Spleen (tissue), 11 donors: ENCODE measurements around the gene BHLHA9. TPM values are rescaled to one million over a fixed set of nuclear protein-coding genes. Genes with fewer than 3 reads are reported as not detected.
A peak's percentile ranks its signal among the peaks of the same experiment; 100 is the strongest.
"Not testable (repeated sequence)": the region's sequence is repeated elsewhere in the genome, so short reads cannot be mapped to it uniquely, and the experiment has no call there.

Source experiments
- DNase-seq: peaks from one replicate; pipeline ENCODE4 v3.0.0-alpha.2; 2020
- H3K27ac ChIP-seq, 8 donors: fragments of 200-600 bp; sonication (generic) in 7 of 8; 1 replicate in 4 of 8; 2 replicates in 4 of 8; pipeline versions ENCODE4 v1.5.0 to v1.8.0; 2016 to 2021; ENCODE audit warnings: inconsistent platforms in 4 of 8, mild to moderate bottlenecking in 4 of 8, moderate library complexity in 1 of 8
- H3K27me3 ChIP-seq, 7 donors: fragments of 200-600 bp; sonication (generic) in 6 of 7; replicated peaks in 1 of 7; 1 replicate in 4 of 7; 2 replicates in 3 of 7; pipeline versions ENCODE4 v1.5.0 to v1.8.0; 2016 to 2021; ENCODE audit warnings: inconsistent platforms in 3 of 7, mild to moderate bottlenecking in 1 of 7
- H3K36me3 ChIP-seq, 6 donors: fragments of 200-600 bp; sonication (generic) in 5 of 6; 1 replicate in 4 of 6; 2 replicates in 2 of 6; pipeline versions ENCODE4 v1.5.0 to v1.8.0; 2016 to 2021; ENCODE audit warnings: inconsistent platforms in 2 of 6
- H3K4me1 ChIP-seq, 6 donors: fragments of 200-600 bp; sonication (generic) in 5 of 6; 1 replicate in 3 of 6; 2 replicates in 3 of 6; pipeline versions ENCODE4 v1.5.0 to v1.8.0; 2016 to 2021; ENCODE audit warnings: inconsistent platforms in 3 of 6
- H3K4me3 ChIP-seq, 8 donors: fragments of 200-600 bp; sonication (generic) in 7 of 8; 1 replicate in 4 of 8; 2 replicates in 4 of 8; pipeline versions ENCODE4 v1.5.0 to v1.8.0; 2016 to 2021; ENCODE audit warnings: inconsistent platforms in 4 of 8, mild to moderate bottlenecking in 4 of 8, moderate library complexity in 2 of 8
- H3K9me3 ChIP-seq, 8 donors: fragments of 200-600 bp; sonication (generic) in 7 of 8; 1 replicate in 4 of 8; 2 replicates in 4 of 8; pipeline versions ENCODE4 v1.5.0 to v1.8.0; 2016 to 2021; ENCODE audit warnings: inconsistent platforms in 4 of 8
- POLR2A ChIP-seq, 3 donors: fragments of 450-650 bp; IDR thresholded peaks; one replicate each; pipeline ENCODE4 v1.5.1; 2017; ENCODE audit warnings: antibody characterized with exemption in 3 of 3, mild to moderate bottlenecking in 1 of 3
- POLR2AphosphoS5 ChIP-seq, 3 donors: sonication (generic); formaldehyde crosslinking; IDR thresholded peaks; one replicate each; pipeline ENCODE4 v1.5.1; 2017; ENCODE audit warnings: antibody characterized with exemption in 3 of 3
- WGBS, 5 donors: extraction: QIAGEN DNeasy Blood & Tissue Kit in 3 of 5; methylation state at CpG; one replicate each; pipeline versions ENCODE4 v1.1.5 to v1.1.7; 2013 to 2018; 5-methylcytosine and 5-hydroxymethylcytosine counted together
- intact Hi-C: fragments of 100-400 bp; cut with DNase I; formaldehyde crosslinking; loops from one replicate; pipeline ENCODE4 v1.15.0; 2023; ENCODE audit warnings: low total_unique reads
- polyA plus RNA-seq, 3 donors: library from polyadenylated mRNA; stranded (reverse); fragments of 200-250 nt; gene quantifications; one replicate each; pipeline ENCODE4 v1.2.1, GENCODE V29; 2013
- total RNA-seq, 7 donors: library from RNA; depleted of rRNA in 3 of 7; stranded (reverse); fragments of >200 nt in 3 of 7; fragmentation: NEBNext Ultra II Directional in 4 of 7; extraction: Animal tissue kit (Norgen Biotek cat#: 25700) in 4 of 7; gene quantifications; one replicate each; pipeline versions ENCODE4 v1.1.0 to v1.2.1, GENCODE V29; 2016 to 2021
- TF ChIP-seq, protein P1 (sequence below), 11 experiments: fragments of 200-600 bp in 7 of 11; fragments of 450-650 bp in 4 of 11; sonication (generic) in 4 of 11; IDR thresholded peaks in 8 of 11; conservative IDR thresholded peaks in 3 of 11; 1 replicate in 7 of 11; 2 replicates in 4 of 11; pipeline versions ENCODE4 v1.4.0 to v1.8.0; 2016 to 2021; ENCODE audit warnings: antibody characterized with exemption in 11 of 11, inconsistent platforms in 4 of 11, mild to moderate bottlenecking in 1 of 11
- donor health status: healthy with polysubstance abuse.
- donor health status: DM: no; HTN: no; CAD: no; lungs with moderate emphysema.
- donor health status: DM: no; HTN: no; CAD: no.
- donor health status: Bipolar disorder and iron deficiency.
- donor health status: healthy.
- donor health status: DM: no; HTN: no; CAD: no.
- donor health status: DM: yes; HTN: yes; CAD: no.

BHLHA9 gene
- total and polyA plus RNA-seq, 10 donors: not detected

DNA sequence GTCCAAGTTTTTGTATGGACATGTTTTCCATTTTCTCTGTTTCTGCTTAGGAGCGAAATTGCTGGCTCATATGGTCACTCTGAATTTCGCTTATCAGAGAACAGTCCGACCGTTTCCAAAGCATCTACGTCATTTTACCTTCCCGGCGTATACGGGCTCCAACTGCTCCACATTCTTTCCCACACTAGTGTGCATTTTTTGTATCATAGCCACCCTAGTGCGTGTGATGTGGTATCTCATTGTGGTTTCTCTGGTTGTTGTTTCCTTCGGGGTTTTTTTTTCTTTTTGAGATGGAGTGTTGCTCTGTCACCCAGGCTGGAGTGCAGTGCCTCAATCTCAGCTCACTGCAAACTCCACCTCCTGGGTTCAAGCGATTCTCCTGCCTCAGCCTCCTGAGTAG lies 31.0 kb upstream of the BHLHA9 start:
- TF ChIP-seq POLR2AphosphoS5 (IDR thresholded peaks at IDR 0.05) (no peak), POLR2A (IDR thresholded peaks at IDR 0.05) (no peak)
- TF ChIP-seq, protein P1, sequence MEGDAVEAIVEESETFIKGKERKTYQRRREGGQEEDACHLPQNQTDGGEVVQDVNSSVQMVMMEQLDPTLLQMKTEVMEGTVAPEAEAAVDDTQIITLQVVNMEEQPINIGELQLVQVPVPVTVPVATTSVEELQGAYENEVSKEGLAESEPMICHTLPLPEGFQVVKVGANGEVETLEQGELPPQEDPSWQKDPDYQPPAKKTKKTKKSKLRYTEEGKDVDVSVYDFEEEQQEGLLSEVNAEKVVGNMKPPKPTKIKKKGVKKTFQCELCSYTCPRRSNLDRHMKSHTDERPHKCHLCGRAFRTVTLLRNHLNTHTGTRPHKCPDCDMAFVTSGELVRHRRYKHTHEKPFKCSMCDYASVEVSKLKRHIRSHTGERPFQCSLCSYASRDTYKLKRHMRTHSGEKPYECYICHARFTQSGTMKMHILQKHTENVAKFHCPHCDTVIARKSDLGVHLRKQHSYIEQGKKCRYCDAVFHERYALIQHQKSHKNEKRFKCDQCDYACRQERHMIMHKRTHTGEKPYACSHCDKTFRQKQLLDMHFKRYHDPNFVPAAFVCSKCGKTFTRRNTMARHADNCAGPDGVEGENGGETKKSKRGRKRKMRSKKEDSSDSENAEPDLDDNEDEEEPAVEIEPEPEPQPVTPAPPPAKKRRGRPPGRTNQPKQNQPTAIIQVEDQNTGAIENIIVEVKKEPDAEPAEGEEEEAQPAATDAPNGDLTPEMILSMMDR (IDR thresholded peaks at IDR 0.05 in 8 of 11, conservative IDR thresholded peaks at IDR 0.05 in 3 of 11): no peak
- intact Hi-C loops: no loop called here
- Histone ChIP-seq H3K9me3 (peaks cover 0 to 3% (median 0%) of the 10 kb centered on the region in 8 donors), H3K27ac (no peak overlapping the region), H3K36me3 (no peaks in the 10 kb centered on the region), H3K4me3 (no peak overlapping the region), H3K4me1 (no peaks in the 10 kb centered on the region), H3K27me3 (peaks cover 0 to 32% (median 0%) of the 10 kb centered on the region in 7 donors)
- no peak for DNase-seq
- WGBS, 5 donors: 63 to 75% (median 70%) methylated on average over 11 of the region's 11 CpGs

DNA sequence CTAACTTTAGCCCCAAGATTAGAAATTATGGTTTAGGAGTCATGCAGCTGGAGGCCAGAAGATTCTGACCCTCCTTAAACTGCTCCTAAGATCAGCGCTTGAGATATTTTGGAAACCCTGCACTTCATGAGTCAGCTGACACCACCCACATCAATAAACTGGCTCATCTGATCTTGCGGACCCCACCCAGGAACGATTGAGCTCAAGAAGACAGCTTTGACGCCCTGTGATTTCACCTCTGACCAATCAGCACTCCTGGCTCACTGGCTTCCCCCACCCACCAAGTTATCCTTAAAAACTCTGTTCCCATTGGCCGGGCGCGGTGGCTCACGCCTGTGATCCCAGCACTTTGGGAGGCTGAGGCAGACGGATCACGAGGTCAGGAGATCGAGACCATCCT lies 29.8 kb upstream of the BHLHA9 start:
- WGBS, 5 donors: 81 to 87% (median 85%) methylated on average over 11 of the region's 11 CpGs
- H3K9me3 ChIP-seq, H3K27ac ChIP-seq, H3K4me3 ChIP-seq, H3K4me1 ChIP-seq, H3K36me3 ChIP-seq, DNase-seq, intact Hi-C loops: not testable (repeated sequence)
- H3K27me3 ChIP-seq: peaks cover 0 to 32% (median 0%) of the 10 kb centered on the region in 7 donors

DNA sequence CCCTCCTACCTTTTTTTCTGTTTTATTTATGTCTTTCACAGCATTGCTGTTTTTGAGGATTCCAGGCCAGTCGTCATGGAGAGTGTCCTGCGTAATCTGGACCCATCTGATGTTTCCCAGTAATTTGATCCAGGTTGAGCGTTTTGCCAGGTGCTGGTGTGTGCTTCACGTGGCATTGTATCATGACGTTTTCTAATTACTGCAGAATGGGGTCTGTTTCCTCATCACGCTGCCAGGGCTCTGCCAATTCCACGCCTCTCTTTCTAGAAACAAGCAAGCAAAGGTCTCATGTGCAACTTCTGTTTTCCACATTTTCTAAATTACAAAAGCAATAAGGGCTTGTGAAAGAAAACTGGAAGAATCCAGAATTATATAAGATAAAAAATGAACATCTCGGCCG lies 28.3 kb upstream of the BHLHA9 start:
- no peak for TF ChIP-seq POLR2A (IDR thresholded peaks at IDR 0.05)
- TF ChIP-seq POLR2AphosphoS5 (IDR thresholded peaks at IDR 0.05): no peak
- no peak for DNase-seq
- H3K27ac ChIP-seq: no peak overlapping the region
- H3K4me1 ChIP-seq: no peaks in the 10 kb centered on the region
- H3K27me3 ChIP-seq: peaks cover 0 to 32% (median 0%) of the 10 kb centered on the region in 7 donors
- peaks cover 0 to 3% (median 0%) of the 10 kb centered on the region in 8 donors for H3K9me3 ChIP-seq
- intact Hi-C loops: no loop called here
- H3K4me3 ChIP-seq: no peak overlapping the region
- 55 to 74% (median 60%) methylated on average over 9 of the region's 9 CpGs for WGBS, 5 donors
- H3K36me3 ChIP-seq: no peaks in the 10 kb centered on the region

DNA sequence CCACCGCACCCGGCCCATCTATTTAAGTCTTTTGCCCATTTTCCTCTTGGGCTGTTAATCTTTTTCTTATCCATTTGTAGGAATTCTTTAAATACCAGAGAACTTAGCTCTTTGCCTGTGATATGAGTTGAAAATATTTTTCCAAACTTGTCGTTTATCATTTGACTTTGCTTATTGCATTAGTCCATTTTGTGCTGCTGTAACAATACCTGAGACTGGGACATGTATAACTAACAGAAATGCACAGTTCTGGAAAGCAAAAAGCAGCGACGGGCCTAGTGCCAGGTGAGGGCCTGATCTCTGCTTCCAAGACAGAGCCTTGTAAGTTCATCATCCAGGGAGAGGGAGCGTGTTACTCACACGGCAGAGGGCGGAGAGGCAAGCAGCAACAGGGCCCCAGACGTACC lies 25.6 kb upstream of the BHLHA9 start:
- no peak for DNase-seq
- H3K36me3 ChIP-seq: no peaks in the 10 kb centered on the region
- intact Hi-C loops: no loop called here
- peaks cover 0 to 11% (median 5%) of the 10 kb centered on the region in 8 donors for H3K9me3 ChIP-seq
- no peaks in the 10 kb centered on the region for H3K4me1 ChIP-seq
- TF ChIP-seq POLR2A (IDR thresholded peaks at IDR 0.05) (no peak), POLR2AphosphoS5 (IDR thresholded peaks at IDR 0.05) (no peak)
- TF ChIP-seq, protein P1 (IDR thresholded peaks at IDR 0.05 in 8 of 11, conservative IDR thresholded peaks at IDR 0.05 in 3 of 11): no peak
- peaks cover 0 to 23% (median 0%) of the 10 kb centered on the region in 7 donors for H3K27me3 ChIP-seq
- 86 to 94% (median 92%) methylated on average over 9 of the region's 9 CpGs for WGBS, 5 donors
- H3K27ac ChIP-seq: no peak overlapping the region
- no peak overlapping the region for H3K4me3 ChIP-seq

DNA sequence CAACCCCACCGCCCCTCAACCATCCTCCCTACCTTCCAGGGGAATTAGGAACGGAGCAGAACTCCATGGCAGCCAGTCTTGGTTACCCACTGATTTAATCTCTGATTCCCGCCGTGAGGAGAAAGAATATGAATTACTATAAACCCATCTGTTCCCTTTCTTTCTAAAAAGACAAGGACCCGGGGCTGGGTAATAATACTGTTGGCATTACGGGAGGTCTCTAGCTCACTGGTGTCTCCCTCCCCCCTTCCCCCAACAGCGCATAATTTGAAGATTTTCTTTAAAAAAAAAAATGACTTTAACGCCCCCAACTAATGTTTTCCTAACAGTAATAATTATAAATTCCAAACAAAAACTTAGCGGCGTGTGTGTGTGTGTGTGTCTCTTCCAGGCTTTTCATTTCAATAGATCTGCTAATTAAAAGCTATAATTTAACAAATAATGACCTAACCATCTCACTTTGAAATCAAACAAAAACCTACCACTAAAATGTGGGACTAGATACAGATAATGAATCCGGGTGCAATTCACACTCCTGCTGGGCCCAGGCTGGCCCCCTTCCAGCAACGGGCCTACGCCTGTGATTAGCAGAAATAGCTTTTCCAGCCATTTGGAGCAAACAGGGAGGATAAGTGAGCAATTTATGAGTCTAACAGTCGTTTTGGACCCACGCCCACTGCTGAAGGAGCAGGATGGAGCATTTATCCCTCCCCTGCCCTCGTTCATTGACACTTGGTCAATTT lies 18.2 kb upstream of the BHLHA9 start:
- H3K36me3 ChIP-seq: no peaks in the 10 kb centered on the region
- no peak overlapping the region for H3K4me3 ChIP-seq
- intact Hi-C loops: no loop called here
- TF ChIP-seq POLR2A (IDR thresholded peaks at IDR 0.05) (no peak), POLR2AphosphoS5 (IDR thresholded peaks at IDR 0.05) (no peak)
- TF ChIP-seq, protein P1 (IDR thresholded peaks at IDR 0.05 in 8 of 11, conservative IDR thresholded peaks at IDR 0.05 in 3 of 11): no peak
- 72 to 85% (median 76%) methylated on average over 16 of the region's 16 CpGs for WGBS, 5 donors
- peaks cover 0 to 11% (median 5%) of the 10 kb centered on the region in 8 donors for H3K9me3 ChIP-seq
- peaks cover 0 to 37% (median 0%) of the 10 kb centered on the region in 7 donors for H3K27me3 ChIP-seq
- DNase-seq: no peak
- H3K27ac ChIP-seq: peak overlapping the region in 3 of 8 donors; percentile 21 to 42 (median 22)
- peaks cover 3 to 31% (median 16%) of the 10 kb centered on the region in 6 donors for H3K4me1 ChIP-seq
